Activated CD8-positive, alpha-beta memory T cell treated with anti-CD3 and anti-CD28 coated beads, Interleukin-2, amount 10 ng/mL, durations not matched to agents 7 days and 5 days (primary cell): ENCODE results near the gene COL25A1. TPM values are rescaled to one million over a fixed set of nuclear protein-coding genes. Genes with fewer than 3 reads are reported as not detected.
"Not testable (repeated sequence)": the region's sequence is repeated elsewhere in the genome, so short reads cannot be mapped to it uniquely, and the experiment has no call there.

Source experiments
- ATAC-seq: fragments of 150-1000 bp; cut with Tn5 transposase; one replicate; pipeline ENCODE4 v1.10.0; 2021; ENCODE audit warnings: moderate library complexity
- CTCF ChIA-PET: fragments of 350-600 bp; sonication (Branson Sonifier 250); formaldehyde crosslinking; loops from one replicate; lab custom pipeline; 2021; ENCODE audit warnings: antibody characterized with exemption; lab: Charles Lee
- DNase-seq: peaks from one replicate; pipeline ENCODE4 v3.0.0-alpha.2; 2020
- H3K27ac Mint-ChIP-seq: one replicate; pipeline ENCODE4 v1.8.0; 2021; ENCODE audit warnings: mild to moderate bottlenecking, mixed read lengths
- H3K27me3 Mint-ChIP-seq: one replicate; pipeline ENCODE4 v1.8.0; 2021; ENCODE audit warnings: mixed read lengths
- H3K36me3 Mint-ChIP-seq: one replicate; pipeline ENCODE4 v1.8.0; 2021; ENCODE audit warnings: mild to moderate bottlenecking, mixed read lengths
- H3K4me1 Mint-ChIP-seq: one replicate; pipeline ENCODE4 v1.8.0; 2021; ENCODE audit warnings: mixed read lengths
- H3K4me3 Mint-ChIP-seq: one replicate; pipeline ENCODE4 v1.8.0; 2021; ENCODE audit warnings: mild to moderate bottlenecking, moderate library complexity, mixed read lengths
- H3K9me3 Mint-ChIP-seq: one replicate; pipeline ENCODE4 v1.8.0; 2022; ENCODE audit warnings: low read depth, mixed read lengths
- total RNA-seq, 2 experiments: library from RNA; stranded (reverse); gene quantifications; one replicate each; pipeline ENCODE4 v1.2.3, GENCODE V29; 2021

Gene COL25A1
- total RNA-seq, 2 experiments from 2014 or later, result not detected

DNA sequence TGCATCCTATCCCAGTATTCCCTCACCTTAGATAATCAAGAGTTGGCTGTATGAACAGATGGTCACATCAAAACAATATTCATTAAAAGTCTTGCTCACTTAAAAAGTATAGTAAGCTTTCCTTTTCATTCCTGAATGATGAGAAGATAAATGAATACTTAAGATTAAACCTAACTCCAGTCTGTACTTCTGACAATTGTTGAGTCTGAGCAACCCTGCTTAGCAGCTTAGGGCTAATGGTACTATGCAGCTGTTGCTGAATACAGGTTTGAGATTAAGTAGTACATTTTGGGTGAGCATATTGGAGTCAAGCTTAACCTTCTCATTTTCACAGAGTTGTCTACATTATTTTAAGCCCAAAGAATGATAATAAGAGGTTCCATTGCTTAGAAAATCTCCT is 417.9 kb downstream of the COL25A1 start:
- H3K4me3 Mint-ChIP-seq, result no peak overlapping the region
- no peaks in the 10 kb centered on the region for H3K36me3 Mint-ChIP-seq
- no peaks in the 10 kb centered on the region for H3K9me3 Mint-ChIP-seq
- H3K27ac Mint-ChIP-seq, result no peak overlapping the region
- ATAC-seq (no peak), DNase-seq (no peak)
- CTCF ChIA-PET, result no interaction called here
- peaks cover 5% of the 10 kb centered on the region for H3K27me3 Mint-ChIP-seq
- H3K4me1 Mint-ChIP-seq, result peaks cover 5% of the 10 kb centered on the region

DNA sequence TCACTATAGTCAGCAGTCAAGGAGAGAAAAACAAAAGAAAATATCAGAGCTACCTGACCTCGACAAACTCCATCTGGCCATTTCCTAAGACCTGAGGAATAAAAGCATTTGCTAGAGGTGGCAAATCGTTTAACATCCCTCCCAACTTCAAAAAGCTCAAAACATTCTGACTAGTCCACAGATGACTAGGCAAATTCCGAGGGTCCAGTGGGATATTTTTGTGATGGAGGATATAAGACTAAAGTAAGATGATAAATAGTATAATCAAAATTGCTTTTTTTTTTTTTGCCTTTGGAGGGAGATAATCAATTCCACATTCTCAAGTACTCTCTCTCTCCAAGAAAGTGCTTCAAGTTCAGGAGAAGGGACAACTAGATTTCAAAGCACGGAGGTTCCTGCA is 420.5 kb downstream of the COL25A1 start:
- no peak overlapping the region for H3K4me3 Mint-ChIP-seq
- no peak for DNase-seq
- no peaks in the 10 kb centered on the region for H3K9me3 Mint-ChIP-seq
- H3K4me1 Mint-ChIP-seq, result peaks cover 5% of the 10 kb centered on the region
- no peak overlapping the region for H3K27ac Mint-ChIP-seq
- no peak for ATAC-seq
- peaks cover 10% of the 10 kb centered on the region for H3K27me3 Mint-ChIP-seq
- CTCF ChIA-PET, result interaction anchor here (1.2 kb wide), 1 partner anchor 12 kb away, joined by 3 read pairs; no protein-coding TSS in a partner anchor
- no peaks in the 10 kb centered on the region for H3K36me3 Mint-ChIP-seq

DNA sequence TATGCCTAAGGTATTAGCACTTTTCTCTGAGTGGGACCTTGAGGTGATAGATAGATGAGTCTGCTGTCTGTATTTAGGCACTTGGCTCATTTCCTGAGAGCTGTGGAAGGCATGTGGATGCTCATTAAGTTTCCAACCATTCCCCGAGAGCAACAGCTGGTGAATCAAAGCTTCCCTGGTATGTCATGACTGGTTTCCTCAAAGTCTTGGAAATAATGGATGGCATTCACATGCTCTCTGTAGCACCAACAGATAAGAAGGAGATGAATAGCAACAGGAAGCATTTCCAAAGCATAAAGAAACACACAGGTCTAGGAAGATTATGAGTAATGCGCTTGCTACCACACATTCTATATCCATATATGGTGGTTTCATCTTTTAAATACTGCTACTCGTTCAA is 421.3 kb downstream of the COL25A1 start:
- ATAC-seq (no peak), DNase-seq (no peak)
- Mint-ChIP-seq H3K27me3 (peaks cover 9% of the 10 kb centered on the region), H3K4me3 (no peak overlapping the region), H3K27ac (no peak overlapping the region), H3K36me3 (no peaks in the 10 kb centered on the region), H3K9me3 (no peaks in the 10 kb centered on the region), H3K4me1 (peaks cover 5% of the 10 kb centered on the region)
- CTCF ChIA-PET, result interaction anchor here (1.5 kb wide), 1 partner anchor 9 kb away, joined by 4 read pairs; no protein-coding TSS in a partner anchor

DNA sequence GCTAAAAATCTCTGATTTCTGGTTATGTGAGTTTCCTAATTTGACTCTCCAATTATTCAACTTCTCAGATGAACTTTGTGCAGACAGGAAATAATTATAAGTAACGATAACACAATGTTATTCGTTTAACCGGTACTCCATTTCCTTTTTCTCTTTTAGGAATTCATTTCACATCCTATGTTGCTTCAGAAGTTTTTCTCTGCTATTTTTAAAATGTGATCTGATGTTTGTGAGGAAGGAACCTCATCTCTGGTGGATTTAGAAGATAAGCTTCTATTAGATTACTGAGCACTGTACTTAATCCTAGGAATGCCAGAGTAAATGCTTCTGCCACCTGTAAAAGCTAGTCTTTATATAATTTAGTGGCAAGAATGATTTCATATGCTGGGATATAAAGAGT is 423.7 kb downstream of the COL25A1 start:
- CTCF ChIA-PET, result no interaction called here
- no peak for ATAC-seq
- no peaks in the 10 kb centered on the region for H3K36me3 Mint-ChIP-seq

DNA sequence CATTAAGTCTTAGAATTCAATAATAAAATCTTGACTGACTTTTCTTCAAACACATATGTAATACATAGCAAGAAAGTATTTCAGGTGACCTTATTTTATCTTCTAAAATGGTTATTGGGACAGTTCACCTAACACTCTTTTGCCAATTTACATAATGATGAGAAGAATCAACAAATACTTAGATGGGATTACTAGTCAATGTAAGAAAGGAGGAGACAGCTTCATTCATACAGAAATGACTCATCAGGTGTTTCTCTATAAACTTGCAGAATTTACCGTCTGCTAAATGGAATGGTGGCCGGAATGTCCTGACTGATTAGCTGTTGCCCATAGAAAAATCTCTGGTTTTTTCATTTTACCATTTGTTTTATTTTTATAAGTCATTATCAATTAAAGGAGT is 424.6 kb downstream of the COL25A1 start:
- no peaks in the 10 kb centered on the region for H3K4me1 Mint-ChIP-seq
- no peak for ATAC-seq

More for the DNA sequence above, 423.7 kb downstream of the COL25A1 start:
- peaks cover 18% of the 10 kb centered on the region for H3K27me3 Mint-ChIP-seq
- no peak for DNase-seq
- no peak overlapping the region for H3K27ac Mint-ChIP-seq
- no peaks in the 10 kb centered on the region for H3K4me1 Mint-ChIP-seq
- H3K9me3 Mint-ChIP-seq, result no peaks in the 10 kb centered on the region
- no peak overlapping the region for H3K4me3 Mint-ChIP-seq

DNA sequence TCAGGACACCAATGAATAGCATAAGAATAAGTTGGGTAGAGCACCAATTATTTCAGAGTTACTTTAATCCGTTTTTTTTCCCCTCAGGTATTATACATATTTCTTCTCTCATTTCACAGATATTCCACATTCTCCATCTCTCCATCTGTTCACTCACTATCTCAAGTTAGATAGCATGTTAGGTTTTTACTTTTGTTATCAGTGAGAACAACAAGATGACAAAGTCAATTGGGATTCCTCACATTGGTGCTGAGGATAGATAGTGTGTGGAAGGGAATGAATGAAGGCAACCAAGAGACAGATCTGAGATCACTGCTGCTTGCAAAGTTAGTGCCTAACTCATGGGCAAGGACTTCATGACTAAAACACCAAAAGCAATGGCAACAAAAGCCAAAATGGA is 427.7 kb downstream of the COL25A1 start:
- CTCF ChIA-PET, result no interaction called here
- H3K27me3 Mint-ChIP-seq, result peaks cover 20% of the 10 kb centered on the region
- no peak overlapping the region for H3K27ac Mint-ChIP-seq
- DNase-seq (no peak), ATAC-seq (no peak)
- no peaks in the 10 kb centered on the region for H3K9me3 Mint-ChIP-seq
- H3K36me3 Mint-ChIP-seq, result no peaks in the 10 kb centered on the region
- H3K4me3 Mint-ChIP-seq, result no peak overlapping the region
- no peaks in the 10 kb centered on the region for H3K4me1 Mint-ChIP-seq

More for the DNA sequence above, 424.6 kb downstream of the COL25A1 start:
- Mint-ChIP-seq H3K27ac (no peak overlapping the region), H3K4me3 (no peak overlapping the region), H3K9me3 (no peaks in the 10 kb centered on the region), H3K27me3 (peaks cover 20% of the 10 kb centered on the region), H3K36me3 (no peaks in the 10 kb centered on the region)
- DNase-seq, result no peak
- CTCF ChIA-PET, result interaction anchor here (0.5 kb wide), 1 partner anchor 149 kb away, joined by 4 read pairs; no protein-coding TSS in a partner anchor

DNA sequence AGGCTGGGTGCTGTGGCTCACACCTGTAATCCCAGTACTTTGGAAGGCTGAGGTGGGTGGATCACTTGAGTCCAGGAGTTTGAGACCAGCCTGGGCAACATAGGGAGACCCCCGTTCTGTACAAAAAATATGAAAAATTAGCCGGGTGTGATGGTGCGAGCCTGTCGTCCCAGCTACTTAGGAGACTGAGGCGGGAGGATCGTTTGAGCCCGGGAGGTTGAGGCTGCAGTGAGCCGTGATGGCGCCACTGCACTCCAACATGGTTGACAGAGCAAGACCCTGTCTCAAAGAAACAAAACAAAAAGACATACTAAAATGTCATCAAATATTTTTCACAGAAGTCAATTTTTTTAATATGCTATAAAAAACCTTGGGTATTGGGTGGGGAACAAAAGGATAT is 432.5 kb downstream of the COL25A1 start:
- H3K4me3 Mint-ChIP-seq, H3K9me3 Mint-ChIP-seq, H3K27me3 Mint-ChIP-seq, H3K27ac Mint-ChIP-seq, DNase-seq, H3K4me1 Mint-ChIP-seq, CTCF ChIA-PET, ATAC-seq, H3K36me3 Mint-ChIP-seq: not testable (repeated sequence)

DNA sequence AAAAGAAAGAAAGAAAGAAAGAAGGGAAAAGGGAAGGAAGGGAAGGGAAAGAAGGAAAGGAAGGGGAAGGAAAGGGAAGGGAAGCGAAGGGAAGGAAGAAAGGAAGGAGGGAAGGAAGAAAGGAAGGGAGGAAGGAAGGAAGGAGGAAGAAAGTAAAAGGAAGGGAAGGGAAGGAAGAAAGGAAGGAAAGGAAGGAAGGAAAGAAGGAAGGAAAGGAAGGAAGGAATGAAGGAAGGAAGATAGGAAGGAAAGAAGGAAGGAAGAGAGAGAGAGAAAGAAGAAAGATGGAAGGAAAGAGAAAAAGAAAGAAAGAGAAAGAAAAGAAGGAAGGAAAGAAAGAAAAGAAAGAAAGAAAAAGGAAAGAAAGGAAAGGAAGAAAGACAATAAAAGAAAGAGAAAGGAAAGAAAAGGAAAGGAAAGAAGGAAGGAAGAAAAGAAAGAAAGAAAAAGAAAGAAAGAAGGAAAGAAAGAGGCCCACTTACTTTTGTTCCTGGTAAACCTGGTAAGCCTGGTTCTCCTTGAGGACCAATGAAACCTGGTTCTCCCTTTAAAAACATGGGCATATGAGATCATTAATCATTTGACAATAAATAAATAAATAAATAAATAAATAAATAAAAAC is 433.7 kb downstream of the COL25A1 start:
- H3K27me3 Mint-ChIP-seq, result peaks cover 11% of the 10 kb centered on the region
- CTCF ChIA-PET, result no interaction called here
- no peak overlapping the region for H3K4me3 Mint-ChIP-seq
- DNase-seq, result no peak
- no peak overlapping the region for H3K27ac Mint-ChIP-seq
- H3K4me1 Mint-ChIP-seq, result no peaks in the 10 kb centered on the region
- ATAC-seq, result no peak
- no peaks in the 10 kb centered on the region for H3K36me3 Mint-ChIP-seq
- no peaks in the 10 kb centered on the region for H3K9me3 Mint-ChIP-seq

DNA sequence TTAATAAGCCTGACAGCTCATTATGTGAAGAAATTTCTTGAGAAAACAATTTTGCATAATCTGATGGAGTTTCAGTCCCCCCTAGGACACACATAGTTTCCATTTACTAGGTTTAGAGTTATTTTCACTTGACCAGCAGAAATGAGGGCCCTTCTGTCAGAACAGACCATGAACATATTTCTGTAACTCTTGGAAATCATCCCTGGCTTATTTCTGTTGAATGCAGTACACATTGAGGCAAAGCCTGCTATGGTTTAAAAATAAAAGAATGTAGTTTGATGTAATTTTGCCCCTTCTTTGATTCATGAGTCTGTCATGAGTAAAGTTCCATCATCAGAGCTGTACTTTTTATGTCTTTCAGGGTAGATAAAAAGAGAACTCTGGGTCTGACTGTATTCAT is 435.0 kb downstream of the COL25A1 start:
- Mint-ChIP-seq H3K36me3 (no peaks in the 10 kb centered on the region), H3K4me1 (no peaks in the 10 kb centered on the region), H3K9me3 (no peaks in the 10 kb centered on the region), H3K27ac (no peak overlapping the region), H3K27me3 (peaks cover 10% of the 10 kb centered on the region), H3K4me3 (no peak overlapping the region)
- CTCF ChIA-PET, result no interaction called here
- no peak for ATAC-seq
- no peak for DNase-seq

DNA sequence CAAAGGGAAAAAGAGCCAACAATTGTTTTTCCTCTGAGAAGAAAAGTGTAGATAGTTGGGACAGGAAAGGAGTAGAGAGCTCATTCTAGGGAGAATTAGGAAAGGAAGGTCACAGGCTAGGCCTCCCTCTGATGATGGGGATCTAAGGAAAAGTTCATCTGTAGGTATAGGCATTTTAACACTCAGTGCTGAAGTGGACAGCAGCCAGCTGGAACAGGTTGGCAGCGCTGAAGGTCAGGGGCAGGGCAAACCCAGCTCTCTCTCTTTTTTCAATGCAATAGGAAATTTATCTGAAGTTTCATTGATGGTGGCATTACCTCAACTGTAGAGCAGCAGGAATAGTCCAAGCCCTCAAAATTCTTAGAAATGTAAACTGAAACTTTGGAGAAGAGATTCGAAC is 441.1 kb downstream of the COL25A1 start:
- no peak overlapping the region for H3K4me3 Mint-ChIP-seq
- H3K9me3 Mint-ChIP-seq, result no peaks in the 10 kb centered on the region
- CTCF ChIA-PET, result no interaction called here
- no peak for ATAC-seq
- H3K4me1 Mint-ChIP-seq, result no peaks in the 10 kb centered on the region
- DNase-seq, result no peak
- H3K27ac Mint-ChIP-seq, result no peak overlapping the region
- H3K36me3 Mint-ChIP-seq, result no peaks in the 10 kb centered on the region
- peaks cover 8% of the 10 kb centered on the region for H3K27me3 Mint-ChIP-seq

DNA sequence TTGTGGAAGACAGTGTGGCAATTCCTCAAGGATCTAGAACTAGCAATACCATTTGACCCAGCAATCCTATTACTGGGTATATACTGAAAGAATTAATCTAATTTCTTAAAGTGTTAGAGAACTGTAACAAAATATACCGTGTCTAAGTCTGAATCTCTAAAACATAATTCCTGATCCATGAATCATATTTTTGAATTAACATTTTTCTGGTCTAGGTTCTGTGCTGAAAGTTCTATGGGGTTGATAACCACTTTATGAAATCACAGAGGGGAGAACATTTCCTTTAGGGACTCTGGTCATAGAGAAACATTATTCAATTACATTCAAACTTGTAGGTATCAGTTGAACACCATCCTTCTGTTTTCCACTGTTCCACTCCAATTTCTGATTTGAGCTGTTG is 447.7 kb downstream of the COL25A1 start:
- H3K9me3 Mint-ChIP-seq, result no peaks in the 10 kb centered on the region
- ATAC-seq (no peak), DNase-seq (no peak)
- no peak overlapping the region for H3K27ac Mint-ChIP-seq
- H3K36me3 Mint-ChIP-seq, result no peaks in the 10 kb centered on the region
- CTCF ChIA-PET, result no interaction called here
- peaks cover 7% of the 10 kb centered on the region for H3K27me3 Mint-ChIP-seq
- peaks cover 9% of the 10 kb centered on the region for H3K4me1 Mint-ChIP-seq
- no peak overlapping the region for H3K4me3 Mint-ChIP-seq

DNA sequence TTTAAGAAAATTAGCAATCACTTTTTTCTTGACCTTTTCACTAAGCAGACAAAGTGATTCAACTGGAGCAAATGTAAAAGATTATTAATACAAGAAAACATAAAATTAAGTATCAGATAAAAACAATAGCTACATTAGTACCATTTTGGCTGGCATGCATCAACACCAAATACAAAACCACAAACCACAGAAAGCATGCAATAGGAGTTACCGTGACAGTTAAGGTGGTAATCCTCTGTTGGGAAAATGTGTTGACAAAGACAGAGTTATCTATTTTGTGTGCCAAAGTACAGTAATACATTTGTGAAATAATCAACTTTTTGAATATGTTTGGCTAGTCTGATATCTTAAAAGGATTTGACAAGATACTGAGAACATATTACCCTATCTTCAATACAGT is 449.8 kb downstream of the COL25A1 start:
- CTCF ChIA-PET, result no interaction called here
- Mint-ChIP-seq H3K9me3 (no peaks in the 10 kb centered on the region), H3K4me1 (peaks cover 12% of the 10 kb centered on the region), H3K27ac (no peak overlapping the region), H3K4me3 (no peak overlapping the region), H3K27me3 (peaks cover 9% of the 10 kb centered on the region), H3K36me3 (no peaks in the 10 kb centered on the region)
- no peak for ATAC-seq
- DNase-seq, result no peak

DNA sequence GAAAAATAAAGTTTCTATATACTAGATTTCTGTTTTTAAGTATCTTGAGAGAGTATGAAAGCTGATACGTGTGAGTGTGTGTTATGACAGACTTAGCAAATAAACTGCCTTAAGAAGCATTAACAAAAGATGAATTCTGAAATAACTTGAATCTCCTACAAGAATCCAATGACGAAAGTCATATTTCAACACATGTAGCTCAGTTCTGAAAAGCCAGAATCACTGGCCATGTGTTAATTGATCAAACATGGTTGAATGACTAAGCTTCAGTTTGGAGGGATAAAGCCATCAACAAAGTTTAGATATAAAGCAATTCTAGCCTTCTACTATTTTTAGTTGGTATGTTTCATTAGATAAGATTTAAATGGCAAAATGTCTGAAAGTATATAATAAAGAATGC is 451.1 kb downstream of the COL25A1 start:
- CTCF ChIA-PET, result no interaction called here
- Mint-ChIP-seq H3K9me3 (no peaks in the 10 kb centered on the region), H3K4me1 (peaks cover 12% of the 10 kb centered on the region), H3K27ac (no peak overlapping the region), H3K4me3 (no peak overlapping the region), H3K36me3 (no peaks in the 10 kb centered on the region), H3K27me3 (peaks cover 9% of the 10 kb centered on the region)
- ATAC-seq (no peak), DNase-seq (no peak)

DNA sequence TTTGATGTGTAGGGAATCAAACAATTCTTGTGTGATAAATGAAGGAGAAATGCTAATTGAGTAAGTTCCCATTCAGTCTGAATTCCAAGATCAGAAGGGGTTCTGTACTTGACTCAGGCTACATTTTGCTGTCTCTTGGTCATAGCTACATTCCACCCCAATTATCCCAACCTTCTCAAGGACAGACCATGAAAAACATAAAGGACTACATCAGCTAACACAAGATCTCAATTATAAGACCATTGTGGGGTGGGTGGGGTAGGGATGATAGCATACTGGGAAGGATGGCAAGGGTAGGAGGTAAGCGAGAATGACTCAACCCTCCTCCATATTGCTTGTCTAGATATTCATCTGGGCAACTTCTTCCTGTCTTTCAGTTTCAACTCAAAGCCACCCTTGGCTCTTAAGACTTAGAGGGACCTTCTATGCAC is 452.2 kb downstream of the COL25A1 start:
- H3K36me3 Mint-ChIP-seq, result no peaks in the 10 kb centered on the region
- H3K9me3 Mint-ChIP-seq, result no peaks in the 10 kb centered on the region
- no peak for ATAC-seq
- CTCF ChIA-PET, result no interaction called here
- peaks cover 12% of the 10 kb centered on the region for H3K4me1 Mint-ChIP-seq
- DNase-seq, result no peak
- H3K27ac Mint-ChIP-seq, result no peak overlapping the region
- H3K27me3 Mint-ChIP-seq, result peaks cover 6% of the 10 kb centered on the region
- no peak overlapping the region for H3K4me3 Mint-ChIP-seq
